SKM-1 (cell line): ENCODE results near the gene DNAL1.
"Not testable (repeated sequence)": the region's sequence is repeated elsewhere in the genome, so short reads cannot be mapped to it uniquely, and the experiment has no call there.

Source experiments
- DNase-seq: peaks from one replicate; lab custom pipeline; 2025; ENCODE audit not compliant: unreplicated experiment; lab: John Stamatoyannopoulos, UW

Gene DNAL1, protein sequence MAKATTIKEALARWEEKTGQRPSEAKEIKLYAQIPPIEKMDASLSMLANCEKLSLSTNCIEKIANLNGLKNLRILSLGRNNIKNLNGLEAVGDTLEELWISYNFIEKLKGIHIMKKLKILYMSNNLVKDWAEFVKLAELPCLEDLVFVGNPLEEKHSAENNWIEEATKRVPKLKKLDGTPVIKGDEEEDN

GRCh38 chr14:73644531-73645247, at the start of gene DNAL1:
DNAL1 (plus strand) TSS chr14:73644986; CDS start chr14:73645040, 54 bp downstream.
- DNase-seq: peak; percentile 12

- DNase-seq: no peak
These were observed 45.3 kb upstream of the DNAL1 start for GRCh38 chr14:73599499-73599898.

DNA sequence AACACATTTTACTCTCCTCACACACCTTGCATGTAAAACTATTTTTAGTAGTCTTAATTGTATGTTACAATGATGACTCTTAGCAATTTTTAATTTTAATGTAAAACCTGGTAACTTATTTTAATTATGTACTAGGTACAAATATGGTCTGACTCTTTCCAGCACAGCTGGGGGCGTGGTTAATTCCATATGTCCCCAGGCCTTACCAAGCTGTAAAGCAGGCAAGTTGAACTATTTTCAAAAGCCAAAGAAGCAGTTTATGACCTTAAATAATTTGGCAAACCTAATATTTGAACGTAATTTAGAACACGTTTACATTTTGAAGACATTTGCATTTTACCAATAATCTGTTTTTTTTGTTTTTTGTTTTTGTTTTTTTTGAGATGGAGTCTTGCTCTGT, 41.8 kb upstream of the DNAL1 start:
- DNase-seq: no peak

- DNase-seq: no peak
These were observed 38.5 kb upstream of the DNAL1 start for GRCh38 chr14:73606271-73606670.

DNA sequence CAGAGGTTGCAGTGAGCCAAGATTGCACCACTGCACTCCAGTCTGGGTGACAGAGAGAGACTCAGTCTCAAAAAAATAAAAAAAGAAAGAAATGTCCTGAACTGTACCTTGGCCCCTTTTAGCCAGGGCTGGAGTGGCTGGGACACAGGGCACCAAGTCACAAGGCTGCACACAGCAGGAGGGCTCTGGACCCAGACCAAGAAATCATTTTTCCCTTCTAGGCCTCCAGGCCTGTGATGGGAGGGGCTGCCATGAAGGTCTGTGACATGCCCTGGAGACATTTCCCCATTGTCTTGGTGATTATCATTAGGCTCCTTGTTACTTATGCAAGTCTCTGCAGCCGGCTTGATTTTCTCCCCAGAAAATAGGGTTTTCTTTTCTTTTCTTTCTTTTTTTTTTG, 37.5 kb upstream of the DNAL1 start:
- DNase-seq: no peak

- no peak for DNase-seq
These were observed 34.1 kb upstream of the DNAL1 start for GRCh38 chr14:73610687-73611086.

DNA sequence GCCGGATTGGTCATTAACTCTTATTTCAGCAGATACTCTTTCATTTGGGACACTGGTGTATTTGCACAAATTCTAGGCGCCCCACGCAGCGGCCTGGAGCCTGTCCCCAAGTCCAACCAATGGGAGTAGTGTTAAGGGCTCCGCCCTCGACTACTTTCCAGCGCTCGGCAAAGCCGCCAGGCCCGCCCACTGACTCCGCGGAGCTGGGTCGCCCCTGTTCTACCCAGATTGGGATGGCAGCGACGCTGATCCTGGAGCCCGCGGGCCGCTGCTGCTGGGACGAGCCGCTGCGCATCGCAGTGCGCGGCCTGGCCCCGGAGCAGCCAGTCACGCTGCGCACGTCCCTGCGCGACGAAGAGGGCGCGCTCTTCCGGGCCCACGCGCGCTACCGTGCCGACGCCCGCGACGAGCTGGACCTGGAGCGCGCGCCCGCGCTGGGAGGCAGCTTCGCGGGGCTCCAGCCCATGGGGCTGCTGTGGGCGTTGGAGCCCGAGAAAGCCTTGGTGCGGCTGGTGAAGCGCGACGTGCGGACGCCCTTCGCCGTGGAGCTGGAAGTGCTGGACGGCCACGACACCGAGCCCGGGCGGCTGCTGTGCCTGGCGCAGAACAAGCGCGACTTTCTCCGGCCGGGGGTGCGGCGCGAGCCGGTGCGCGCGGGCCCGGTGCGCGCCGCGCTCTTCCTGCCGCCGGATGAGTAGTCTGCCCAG, 32.3 kb upstream of the DNAL1 start, which contains the start of gene ACOT6:
Gene ACOT6, plus strand, starts transcription at position 179 of the 707 bp plus-strand sequence. Its CDS starts 55 bp downstream, at position 234.
- DNase-seq: no peak

- no peak for DNase-seq
These were observed 31.8 kb upstream of the DNAL1 start for GRCh38 chr14:73613046-73613383.

- no peak for DNase-seq
These were observed 31.3 kb upstream of the DNAL1 start for GRCh38 chr14:73613419-73613963.

- no peak for DNase-seq
These were observed 28.0 kb upstream of the DNAL1 start for GRCh38 chr14:73616831-73617230.

DNA sequence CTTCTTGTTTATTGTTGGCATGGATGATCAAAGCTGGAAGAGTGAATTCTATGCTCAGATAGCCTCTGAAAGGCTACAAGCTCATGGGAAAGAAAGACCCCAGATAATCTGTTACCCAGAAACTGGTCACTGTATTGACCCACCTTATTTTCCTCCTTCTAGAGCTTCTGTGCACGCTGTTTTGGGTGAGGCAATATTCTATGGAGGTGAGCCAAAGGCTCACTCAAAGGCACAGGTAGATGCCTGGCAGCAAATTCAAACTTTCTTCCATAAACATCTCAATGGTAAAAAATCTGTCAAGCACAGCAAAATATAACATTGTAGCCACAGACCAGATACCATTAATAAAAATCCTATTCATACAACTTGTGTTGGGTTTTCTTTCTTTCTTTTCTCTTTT, 25.3 kb upstream of the DNAL1 start:
- no peak for DNase-seq

GRCh38 chr14:73620268-73620667, 24.5 kb upstream of the DNAL1 start:
- DNase-seq: no peak

DNA sequence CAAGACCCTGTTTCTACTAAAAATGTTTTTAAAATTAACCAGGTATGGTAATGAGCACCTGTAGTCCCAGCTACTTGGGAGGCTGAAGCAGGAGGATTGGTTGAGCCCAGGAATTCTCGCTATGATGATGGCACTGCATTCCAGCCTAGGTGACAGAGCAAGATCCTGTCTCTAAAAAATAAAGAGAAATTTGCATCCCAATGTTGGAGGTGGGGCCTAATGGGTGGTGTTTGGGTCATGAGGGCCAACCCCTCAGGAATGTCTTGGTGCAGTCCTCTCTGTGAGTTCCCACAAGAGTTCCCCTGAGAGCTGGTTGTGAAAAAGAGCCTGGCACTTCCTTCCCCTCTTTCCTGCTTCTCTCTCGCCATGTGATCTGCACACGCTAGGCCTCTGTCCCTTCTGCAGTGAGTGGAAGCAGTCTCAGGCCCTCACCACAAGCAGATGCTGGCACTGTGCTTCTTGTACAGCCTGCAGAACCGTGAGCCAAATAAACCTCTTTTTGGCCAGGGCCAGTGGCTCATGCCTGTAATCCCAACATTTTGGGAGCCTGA, 21.2 kb upstream of the DNAL1 start:
- no peak for DNase-seq

GRCh38 chr14:73625706-73626105, 19.1 kb upstream of the DNAL1 start:
- DNase-seq: no peak

DNA sequence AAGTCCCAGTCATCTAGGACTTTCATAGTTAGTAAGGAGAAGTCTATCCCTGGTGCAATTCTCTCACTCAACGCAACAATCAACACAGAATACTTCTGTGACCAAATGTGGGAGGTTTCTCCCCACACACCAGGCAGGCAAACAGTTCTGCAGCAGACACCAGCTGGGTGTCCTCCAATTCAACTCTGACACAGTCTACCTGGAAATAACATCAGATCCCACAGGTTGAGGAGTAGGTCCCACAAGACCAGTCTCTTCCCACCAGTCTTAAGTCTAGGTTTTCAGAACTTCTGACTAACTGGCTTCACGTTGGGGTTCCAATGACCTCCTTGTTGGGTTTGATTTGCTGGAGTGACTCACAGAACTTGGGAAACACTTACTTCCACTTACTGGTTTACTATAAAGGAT, 17.6 kb upstream of the DNAL1 start:
- no peak for DNase-seq

- DNase-seq: no peak
These were observed 14.6 kb upstream of the DNAL1 start for GRCh38 chr14:73630009-73630780.

DNA sequence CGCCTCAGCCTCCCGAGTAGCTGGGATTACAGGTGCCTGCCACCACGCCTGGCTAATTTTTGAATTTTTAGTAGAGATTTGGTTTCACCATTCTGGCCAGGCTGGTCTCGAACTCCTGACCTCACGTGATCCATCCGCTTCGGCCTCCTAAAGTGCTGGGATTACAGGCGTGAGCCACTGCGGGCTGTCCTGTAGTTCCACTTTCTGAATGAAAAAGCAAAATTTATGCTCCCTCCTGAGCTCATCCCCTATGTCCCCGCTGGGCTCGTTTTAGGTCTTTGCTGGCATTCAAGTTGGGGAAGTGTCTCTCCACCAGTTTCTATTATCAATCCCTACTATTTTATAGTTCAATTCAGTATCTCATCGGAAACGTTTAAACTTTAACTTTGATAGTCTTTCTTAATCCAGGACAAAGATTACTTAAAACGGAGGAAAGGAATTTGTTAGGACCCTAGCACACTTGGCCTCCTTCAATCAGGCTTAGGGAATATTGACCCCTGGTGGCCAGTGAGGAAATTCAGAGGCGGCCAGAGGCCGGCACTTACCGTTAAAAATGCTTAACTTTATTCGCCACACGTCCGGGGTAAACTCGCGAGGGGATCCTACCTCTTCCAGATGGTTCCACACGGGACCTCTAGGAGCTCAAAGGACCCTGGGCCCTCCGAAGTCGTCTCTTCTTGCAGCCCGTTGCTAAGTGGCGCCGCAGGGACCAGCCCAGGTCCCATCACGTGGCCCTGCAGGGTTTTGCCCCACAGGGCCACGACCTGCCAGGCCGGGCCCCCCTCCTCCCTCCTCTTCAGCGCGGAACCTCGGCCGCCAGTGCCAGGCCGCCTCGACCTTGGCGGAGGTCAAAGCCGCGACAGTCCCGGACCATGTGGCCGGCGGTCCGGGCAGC, 11.4 kb upstream of the DNAL1 start:
- DNase-seq: no peak

- DNase-seq: no peak
These were observed 10.6 kb upstream of the DNAL1 start for GRCh38 chr14:73634011-73634833.

GRCh38 chr14:73636355-73636754, 8.4 kb upstream of the DNAL1 start:
- DNase-seq: not testable (repeated sequence)
